Cardiac muscle cell (in vitro differentiated cells and primary cell): ENCODE measurements around the gene CCDC69. TPM values are rescaled to one million over a fixed set of nuclear protein-coding genes. Genes with fewer than 3 reads are reported as not detected.

Experiments used
- DNase-seq, 2 donors: peaks; one replicate each; pipeline versions ENCODE4 v3.0.0 to v3.0.0-alpha.2; 2010 to 2017; ENCODE audit warnings: low read depth in 1 of 2, low spot score in 1 of 2
- H3K27ac ChIP-seq: fragments of 200-600 bp; sonication (generic); 2 replicates; pipeline ENCODE4 v1.5.1; 2016
- H3K27me3 ChIP-seq: fragments of 200-600 bp; sonication (generic); 2 replicates; pipeline ENCODE4 v1.6.0; 2016; ENCODE audit warnings: control low read depth
- H3K36me3 ChIP-seq: fragments of 200-600 bp; sonication (generic); 2 replicates; pipeline ENCODE4 v1.5.1; 2016; ENCODE audit warnings: control low read depth
- H3K4me1 ChIP-seq: fragments of 200-600 bp; sonication (generic); 2 replicates; pipeline ENCODE4 v1.8.1; 2017; ENCODE audit warnings: low read depth, mild to moderate bottlenecking, mixed run types
- H3K4me3 ChIP-seq: fragments of 200-600 bp; sonication (generic); 2 replicates; pipeline ENCODE4 v1.5.1; 2016; ENCODE audit warnings: mild to moderate bottlenecking
- H3K9me3 ChIP-seq: fragments of 200-600 bp; sonication (generic); 2 replicates; pipeline ENCODE4 v1.5.1; 2017; ENCODE audit warnings: low read depth, mild to moderate bottlenecking, control low read depth
- polyA plus RNA-seq: library from polyadenylated mRNA; unstranded; fragments of >200 nt; fragmentation: Nextera tagmentation; extraction: Ambion mirVana; gene quantifications from 2 replicates; pipeline ENCODE4 v1.2.1, GENCODE V29; 2016
- total RNA-seq: library from RNA; depleted of rRNA; stranded (reverse); fragments of >200 nt; gene quantifications from 2 replicates; pipeline ENCODE4 v1.2.3, GENCODE V29; 2016
- TF ChIP-seq, protein P1 (sequence below): IDR thresholded peaks from 2 replicates; pipeline ENCODE4 v1.5.1; 2012; ENCODE audit warnings: low read depth, mild to moderate bottlenecking, low read length

Gene CCDC69
- total and polyA plus RNA-seq, 2 experiments from 2014 or later: 70.4 to 104 TPM

DNA sequence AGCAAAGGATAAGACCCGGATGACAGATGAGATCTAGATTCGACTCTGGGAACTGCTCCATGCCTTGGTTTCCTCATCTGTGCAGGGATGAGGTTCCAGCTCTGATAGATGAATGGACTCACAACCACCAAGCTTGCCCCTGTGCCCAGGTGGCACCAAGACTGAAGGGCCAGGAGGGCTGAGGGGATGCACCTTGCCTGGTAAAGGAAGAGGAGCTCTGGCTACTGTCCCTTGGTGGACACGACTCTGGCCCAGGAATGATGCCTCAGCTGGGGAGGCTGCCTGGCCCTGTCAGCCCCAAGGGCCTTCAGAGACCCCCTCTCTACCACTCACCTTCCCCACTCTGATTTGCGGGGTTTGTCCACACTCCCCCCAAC lies 41.4 kb downstream of the CCDC69 start:
- Histone ChIP-seq H3K27ac (no peak overlapping the region), H3K9me3 (no peaks in the 10 kb centered on the region), H3K4me1 (no peaks in the 10 kb centered on the region), H3K27me3 (no peaks in the 10 kb centered on the region), H3K4me3 (no peak overlapping the region), H3K36me3 (peaks cover under 1% of the 10 kb centered on the region)
- TF ChIP-seq, protein P1, sequence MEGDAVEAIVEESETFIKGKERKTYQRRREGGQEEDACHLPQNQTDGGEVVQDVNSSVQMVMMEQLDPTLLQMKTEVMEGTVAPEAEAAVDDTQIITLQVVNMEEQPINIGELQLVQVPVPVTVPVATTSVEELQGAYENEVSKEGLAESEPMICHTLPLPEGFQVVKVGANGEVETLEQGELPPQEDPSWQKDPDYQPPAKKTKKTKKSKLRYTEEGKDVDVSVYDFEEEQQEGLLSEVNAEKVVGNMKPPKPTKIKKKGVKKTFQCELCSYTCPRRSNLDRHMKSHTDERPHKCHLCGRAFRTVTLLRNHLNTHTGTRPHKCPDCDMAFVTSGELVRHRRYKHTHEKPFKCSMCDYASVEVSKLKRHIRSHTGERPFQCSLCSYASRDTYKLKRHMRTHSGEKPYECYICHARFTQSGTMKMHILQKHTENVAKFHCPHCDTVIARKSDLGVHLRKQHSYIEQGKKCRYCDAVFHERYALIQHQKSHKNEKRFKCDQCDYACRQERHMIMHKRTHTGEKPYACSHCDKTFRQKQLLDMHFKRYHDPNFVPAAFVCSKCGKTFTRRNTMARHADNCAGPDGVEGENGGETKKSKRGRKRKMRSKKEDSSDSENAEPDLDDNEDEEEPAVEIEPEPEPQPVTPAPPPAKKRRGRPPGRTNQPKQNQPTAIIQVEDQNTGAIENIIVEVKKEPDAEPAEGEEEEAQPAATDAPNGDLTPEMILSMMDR: no peak
- DNase-seq: no peak

DNA sequence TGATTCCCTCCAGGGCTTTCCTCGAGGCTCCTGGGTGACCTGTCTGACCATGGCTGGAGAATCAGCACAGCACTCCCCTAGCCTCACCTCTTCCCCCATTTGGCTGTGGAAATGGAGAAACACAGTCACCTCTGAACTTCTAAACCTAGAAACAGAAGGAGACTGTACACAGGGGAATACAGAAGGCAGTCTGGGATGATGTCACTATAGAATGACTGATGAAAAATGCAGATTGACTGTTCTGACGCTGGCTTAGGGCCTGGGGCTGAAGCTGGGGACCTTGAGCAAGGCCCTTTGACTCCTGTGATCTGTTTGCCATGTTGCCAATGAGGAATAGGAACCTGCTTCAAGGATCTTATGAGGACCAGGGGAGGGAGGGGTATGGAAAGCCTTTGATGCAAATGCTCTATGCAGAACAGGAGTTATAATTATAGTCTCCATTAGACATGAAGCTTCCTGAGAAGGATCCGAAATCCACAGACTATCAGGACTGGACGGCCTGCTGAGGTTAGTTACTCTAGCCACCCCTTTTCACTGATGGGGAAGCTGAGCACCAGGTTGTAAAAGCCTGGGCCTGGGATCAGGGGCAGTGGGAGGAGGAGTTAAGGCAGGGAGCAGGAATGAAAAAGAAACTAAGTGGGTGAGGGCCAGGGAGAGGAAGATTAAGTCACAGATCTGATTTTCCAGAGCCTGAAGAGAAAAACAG lies 41.9 kb downstream of the CCDC69 start:
- no peak overlapping the region for H3K4me3 ChIP-seq
- H3K36me3 ChIP-seq: no peaks in the 10 kb centered on the region
- no peaks in the 10 kb centered on the region for H3K9me3 ChIP-seq
- no peaks in the 10 kb centered on the region for H3K27me3 ChIP-seq
- no peak overlapping the region for H3K27ac ChIP-seq
- TF ChIP-seq, protein P1: no peak
- no peaks in the 10 kb centered on the region for H3K4me1 ChIP-seq
- no peak for DNase-seq

DNA sequence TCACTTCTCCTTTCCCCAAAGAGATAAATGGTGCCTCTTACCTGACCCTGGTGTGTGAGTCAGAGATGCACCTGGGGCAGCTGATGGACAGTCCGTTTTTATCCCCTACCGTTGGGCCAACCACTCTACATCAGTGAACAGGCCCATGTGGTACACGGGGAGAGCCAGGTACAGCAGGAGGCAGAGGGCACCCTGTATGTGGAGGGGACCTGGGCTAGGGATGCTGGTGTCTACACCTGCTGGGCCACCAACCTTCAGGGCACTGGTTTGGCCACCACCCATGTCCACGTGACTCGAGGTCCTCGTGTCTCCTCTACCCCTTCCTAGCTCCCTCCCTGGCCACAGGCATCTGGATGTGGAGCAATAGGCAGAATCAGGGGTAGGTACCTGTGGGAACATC lies 43.6 kb downstream of the CCDC69 start:
- TF ChIP-seq, protein P1: no peak
- Histone ChIP-seq H3K4me3 (no peak overlapping the region), H3K27ac (no peak overlapping the region), H3K36me3 (no peaks in the 10 kb centered on the region), H3K4me1 (no peaks in the 10 kb centered on the region), H3K27me3 (no peaks in the 10 kb centered on the region), H3K9me3 (no peaks in the 10 kb centered on the region)
- DNase-seq: no peak

DNA sequence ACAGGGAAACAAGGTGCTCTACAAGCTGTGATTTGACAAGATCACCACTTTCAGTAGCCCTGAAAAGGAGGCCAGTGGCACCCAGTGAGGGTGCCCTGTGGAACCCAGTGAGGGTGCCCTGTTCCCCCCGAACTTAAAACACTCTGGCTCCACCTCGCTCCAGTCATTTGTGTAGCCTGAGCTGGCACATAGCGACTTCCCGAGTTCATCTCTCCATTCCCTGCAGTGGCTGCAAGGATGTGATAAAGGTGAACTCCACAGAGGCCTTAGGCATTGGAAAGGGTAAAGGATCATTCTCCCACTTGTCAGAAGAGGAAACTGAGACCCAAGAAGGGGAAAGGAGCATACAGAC lies 44.4 kb downstream of the CCDC69 start:
- DNase-seq: no peak
- Histone ChIP-seq H3K27me3 (no peaks in the 10 kb centered on the region), H3K36me3 (no peaks in the 10 kb centered on the region), H3K27ac (no peak overlapping the region), H3K9me3 (no peaks in the 10 kb centered on the region), H3K4me3 (no peak overlapping the region), H3K4me1 (no peaks in the 10 kb centered on the region)
- TF ChIP-seq, protein P1: no peak

DNA sequence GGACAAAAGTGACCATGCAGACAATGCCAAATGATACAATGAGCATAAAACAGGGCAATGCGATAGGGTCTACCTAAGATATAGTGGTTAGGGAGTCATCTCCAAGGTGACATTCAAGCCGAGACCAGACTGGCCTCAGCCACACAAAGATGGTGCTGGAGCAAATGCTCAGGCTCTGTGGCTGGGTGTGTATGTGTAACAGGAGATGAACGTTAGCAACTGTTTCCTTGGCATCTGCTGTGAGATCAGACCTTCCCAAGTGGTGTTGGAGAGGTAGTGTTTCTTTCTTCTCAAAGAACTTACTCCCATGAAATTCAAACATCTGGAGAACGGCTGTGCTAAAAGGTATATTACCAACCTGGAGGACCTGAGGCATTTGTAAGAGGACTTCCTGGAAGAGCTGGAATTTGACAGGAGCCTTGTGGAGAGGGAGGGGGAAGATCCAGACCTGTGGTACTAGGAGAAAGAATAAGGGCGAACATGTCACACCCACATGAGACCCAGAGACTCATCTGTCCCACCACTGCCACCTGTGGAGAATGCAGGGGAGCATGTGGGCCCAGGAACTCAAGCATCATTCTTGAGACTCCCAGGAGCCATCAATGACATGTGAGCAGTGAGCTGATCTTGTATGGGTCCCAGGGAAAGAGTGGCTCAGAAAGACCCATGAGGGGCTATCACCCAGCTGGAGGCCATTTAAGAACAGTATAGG lies 45.0 kb downstream of the CCDC69 start:
- Histone ChIP-seq H3K36me3 (no peaks in the 10 kb centered on the region), H3K9me3 (no peaks in the 10 kb centered on the region)

More for the DNA sequence above, 45.0 kb downstream of the CCDC69 start:
- H3K27me3 ChIP-seq: no peaks in the 10 kb centered on the region
- TF ChIP-seq, protein P1: no peak
- H3K27ac ChIP-seq: no peak overlapping the region
- H3K4me3 ChIP-seq: no peak overlapping the region
- DNase-seq: no peak
- H3K4me1 ChIP-seq: no peaks in the 10 kb centered on the region
